Astrocyte of the spinal cord (primary cell): Measurements from ENCODE around the gene CCDC14.

Experiments used
- DNase-seq: peaks from one replicate; pipeline ENCODE4 v3.0.0; 2011; ENCODE audit warnings: low read depth, low spot score
- H3K4me3 ChIP-seq: 2 replicates; pipeline ENCODE4 v1.5.1; 2011; ENCODE audit warnings: low read depth, mild to moderate bottlenecking, low read length, moderate library complexity
- CTCF ChIP-seq: IDR thresholded peaks from 2 replicates; pipeline ENCODE4 v1.5.1; 2012; ENCODE audit warnings: low read depth, mild to moderate bottlenecking, low read length, inconsistent platforms
- in situ Hi-C: cut with HindIII; loops from 2 replicates; pipeline ENCODE4 v1.10.0; 2017; ENCODE audit warnings: low sequenced_read_pairs

CCDC14 gene

GRCh38 chr3:123949641-123950040 is 11.4 kb downstream of the CCDC14 start:
- in situ Hi-C loops: no loop called here
- TF ChIP-seq CTCF: no peak
- peak; percentile 25 for DNase-seq
- H3K4me3 ChIP-seq: no peak overlapping the region

DNA sequence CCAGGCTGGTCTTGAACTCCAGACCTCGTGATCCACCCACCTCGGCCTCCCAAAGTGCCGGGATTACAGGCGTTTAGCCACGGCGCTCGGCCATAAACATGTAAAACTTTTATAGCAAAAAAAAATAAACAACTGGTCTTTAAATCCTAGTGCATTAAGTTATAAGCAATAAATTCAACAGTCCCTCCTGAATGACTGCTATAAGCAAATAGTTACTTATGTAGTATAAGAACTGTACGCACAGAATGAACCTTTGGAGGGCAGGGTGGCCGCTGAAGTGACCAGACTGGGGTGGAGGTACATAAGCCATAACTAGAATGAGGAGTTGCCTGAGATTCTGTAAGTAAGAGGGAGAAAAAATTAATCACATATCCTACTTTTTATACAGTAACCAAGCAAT is 12.6 kb downstream of the CCDC14 start:
- no peak overlapping the region for H3K4me3 ChIP-seq
- TF ChIP-seq CTCF: no peak
- in situ Hi-C loops: no loop called here
- DNase-seq: no peak

- DNase-seq: no peak
- H3K4me3 ChIP-seq: no peak overlapping the region
- in situ Hi-C loops: no loop called here
- no peak for TF ChIP-seq CTCF
These were observed 13.5 kb downstream of the CCDC14 start for GRCh38 chr3:123947482-123947881.

- in situ Hi-C loops: no loop called here
- DNase-seq: no peak
- no peak for TF ChIP-seq CTCF
- no peak overlapping the region for H3K4me3 ChIP-seq
These were observed 19.5 kb downstream of the CCDC14 start for GRCh38 chr3:123941542-123941941.

DNA sequence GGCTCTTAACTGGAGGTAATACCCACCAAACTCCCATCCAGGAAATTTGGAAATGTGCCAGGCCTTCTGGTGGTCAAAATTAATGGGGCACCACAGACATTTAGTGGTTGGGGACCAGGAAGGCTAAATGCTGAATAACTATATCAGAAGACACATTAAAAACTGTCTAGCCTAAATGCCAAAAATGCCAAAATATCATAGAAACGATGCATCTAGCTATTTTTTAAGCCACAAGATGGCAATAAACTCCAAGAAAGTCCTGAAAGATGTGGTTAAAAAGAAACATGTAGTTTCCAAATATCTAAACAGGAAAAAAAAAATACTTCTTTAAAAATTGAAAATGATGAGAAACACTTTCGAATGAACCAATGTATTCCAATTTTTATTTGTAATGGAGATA is 19.9 kb downstream of the CCDC14 start:
- peak; percentile 7 for TF ChIP-seq CTCF
- no peak overlapping the region for H3K4me3 ChIP-seq
- in situ Hi-C loops: no loop called here
- peak; percentile 16 for DNase-seq

- DNase-seq: no peak
- H3K4me3 ChIP-seq: no peak overlapping the region
- TF ChIP-seq CTCF: no peak
- in situ Hi-C loops: no loop called here
These were observed 21.3 kb downstream of the CCDC14 start for GRCh38 chr3:123939706-123940105.

DNA sequence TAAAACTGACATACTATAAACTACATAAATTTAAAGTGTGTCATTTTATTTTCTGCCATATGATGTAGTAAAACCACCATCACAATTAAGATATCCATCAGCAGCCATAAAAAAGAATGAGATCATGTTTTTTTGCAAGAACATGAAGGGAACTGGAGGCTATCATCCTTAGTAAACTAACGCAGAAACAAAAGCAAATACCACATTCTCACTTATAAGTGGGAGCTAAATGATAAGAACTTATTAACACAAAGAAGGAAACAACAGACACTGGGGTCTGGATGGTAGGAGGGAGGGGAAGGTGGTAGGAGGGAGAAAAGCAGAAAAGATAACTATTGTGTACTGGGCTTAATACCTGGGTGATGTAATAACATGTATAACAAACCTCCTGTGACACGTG is 24.6 kb downstream of the CCDC14 start:
- in situ Hi-C loops: no loop called here
- H3K4me3 ChIP-seq: no peak overlapping the region
- no peak for TF ChIP-seq CTCF
- DNase-seq: no peak
